Ureter (tissue), 1 donor: ENCODE measurements around the gene LRRN4CL. TPM values are rescaled to one million over a fixed set of nuclear protein-coding genes. Genes with fewer than 3 reads are reported as not detected.
A peak's percentile ranks its signal among the peaks of the same experiment; 100 is the strongest.
"Not testable (repeated sequence)": the region's sequence is repeated elsewhere in the genome, so short reads cannot be mapped to it uniquely, and the experiment has no call there.

ENCODE experiments used
- DNase-seq: peaks from one replicate; pipeline ENCODE4 v3.0.0-alpha.2; 2020; ENCODE audit warnings: low spot score
- total RNA-seq: library from RNA; stranded (reverse); gene quantifications from one replicate; pipeline ENCODE4 v1.2.4, GENCODE V29; 2023
- donor health status: DM: yes; HTN: yes; CAD: no.

LRRN4CL gene
- total RNA-seq, 1 donor from 2014 or later, result 5.0 TPM

- no peak for DNase-seq
These were observed 12.6 kb downstream of the LRRN4CL start for GRCh38 chr11:62676698-62677097.

- not testable (repeated sequence) for DNase-seq
These were observed 13.9 kb downstream of the LRRN4CL start for GRCh38 chr11:62675415-62675814.

GRCh38 chr11:62673196-62673525 is 16.2 kb downstream of the LRRN4CL start:
- no peak for DNase-seq

GRCh38 chr11:62671608-62672389 is 17.5 kb downstream of the LRRN4CL start, which contains the start of the genes LBHD1 and UQCC3:
Gene LBHD1, minus strand, starts transcription at chr11:62672267. Its CDS starts 2,236 bp downstream, at chr11:62670031.
Gene UQCC3, plus strand, starts transcription at chr11:62671673. Its CDS starts 73 bp downstream, at chr11:62671746.
- peak; percentile 86 for DNase-seq

- no peak for DNase-seq
These were observed 18.1 kb downstream of the LRRN4CL start for GRCh38 chr11:62671236-62671607.

GRCh38 chr11:62669420-62670161 is 19.7 kb downstream of the LRRN4CL start:
- no peak for DNase-seq

GRCh38 chr11:62667460-62667859 is 21.9 kb downstream of the LRRN4CL start:
- DNase-seq, result no peak

- no peak for DNase-seq
These were observed 22.9 kb downstream of the LRRN4CL start for GRCh38 chr11:62666259-62666926.

- peak; percentile 67 for DNase-seq
These were observed 23.6 kb downstream of the LRRN4CL start for GRCh38 chr11:62665599-62666258.

- DNase-seq, result peak; percentile 98
These were observed 24.2 kb downstream of the LRRN4CL start, which contains the start of the genes C11orf98 and CSKMT for GRCh38 chr11:62665075-62665598. Gene C11orf98, minus strand, starts transcription at chr11:62665210. Its CDS starts 41 bp downstream, at chr11:62665169. Gene CSKMT, plus strand, starts transcription at chr11:62665312. Its CDS starts 568 bp downstream, at chr11:62665880.

GRCh38 chr11:62664405-62665074 is 24.8 kb downstream of the LRRN4CL start:
- no peak for DNase-seq

GRCh38 chr11:62656796-62657429 is 32.4 kb downstream of the LRRN4CL start:
- no peak for DNase-seq

GRCh38 chr11:62654297-62654696 is 35.0 kb downstream of the LRRN4CL start:
- DNase-seq, result no peak

GRCh38 chr11:62652161-62653006 is 36.9 kb downstream of the LRRN4CL start:
- no peak for DNase-seq

GRCh38 chr11:62650283-62650682 is 39.0 kb downstream of the LRRN4CL start:
- not testable (repeated sequence) for DNase-seq

GRCh38 chr11:62649486-62649885 is 39.8 kb downstream of the LRRN4CL start:
- no peak for DNase-seq

GRCh38 chr11:62648967-62649364 is 40.4 kb downstream of the LRRN4CL start:
- no peak for DNase-seq

- no peak for DNase-seq
These were observed 41.0 kb downstream of the LRRN4CL start for GRCh38 chr11:62648185-62648966.

- no peak for DNase-seq
These were observed 41.7 kb downstream of the LRRN4CL start for GRCh38 chr11:62647609-62648005.
